ENCODE data around the gene LITAF. TPM values are rescaled to one million over a fixed set of nuclear protein-coding genes. Genes with fewer than 3 reads are reported as not detected.

The LITAF gene
- total RNA-seq, 2 donors from 2014 or later, result 36.6 to 62.9 TPM

DNA sequence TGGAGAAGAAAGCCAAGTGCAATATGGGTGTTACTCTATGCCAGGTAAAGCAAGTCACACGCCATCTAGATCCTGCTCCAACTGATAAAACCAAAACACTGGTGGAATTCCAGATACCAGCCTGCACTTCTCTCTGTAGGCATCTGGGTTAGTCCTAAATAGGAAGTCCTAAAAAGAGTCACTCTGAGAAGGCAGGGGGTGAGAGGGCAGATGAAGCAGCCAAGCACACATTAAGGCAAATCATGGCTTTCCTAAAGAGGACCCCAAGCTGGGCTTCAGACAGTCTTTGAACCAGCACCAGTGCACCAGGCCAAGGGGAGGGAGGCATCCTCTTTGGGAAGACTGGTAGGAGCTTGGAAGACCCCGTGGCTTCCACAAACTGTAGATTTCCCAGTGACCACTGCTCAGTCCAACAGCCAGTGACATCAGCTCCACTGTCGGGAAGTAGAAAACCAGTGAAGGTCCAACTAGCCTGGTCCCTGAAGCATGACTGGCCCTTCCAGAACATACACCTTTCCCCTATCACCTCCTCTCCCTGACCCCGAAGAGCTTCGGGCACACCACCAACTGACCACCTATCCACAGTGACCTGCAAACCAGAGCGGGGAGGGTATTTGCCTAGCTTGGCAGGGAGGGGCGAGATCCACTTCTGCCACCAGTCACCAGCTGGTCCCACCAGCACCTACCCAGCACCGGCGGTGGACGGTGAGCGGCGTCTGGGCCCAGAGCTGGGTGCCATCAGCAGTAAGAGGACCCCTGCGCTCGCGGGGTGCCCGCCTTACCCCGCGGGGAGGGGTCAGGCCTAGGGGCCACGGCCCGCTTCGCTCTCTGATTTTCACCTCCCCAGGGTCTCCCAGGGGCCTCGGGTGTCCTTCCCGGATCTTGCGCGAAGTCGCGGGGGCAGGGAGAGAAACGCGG, 1.0 kb downstream of the LITAF start:
- no peak overlapping the region for H3K27ac ChIP-seq (ENCODE audit: low read depth, low read length)
- Mint-ChIP-seq H3K4me3 (peak overlapping the region; percentile 75), H3K27me3 (ENCODE audit: insufficient read depth) (peaks cover 28% of the 10 kb centered on the region), H3K36me3 (ENCODE audit: low read depth) (no peaks in the 10 kb centered on the region), H3K4me1 (peaks cover 27% of the 10 kb centered on the region), H3K27ac (no peak overlapping the region), H3K9me3 (no peaks in the 10 kb centered on the region)
- DNase-seq, result no peak
- TF ChIP-seq, protein P1, sequence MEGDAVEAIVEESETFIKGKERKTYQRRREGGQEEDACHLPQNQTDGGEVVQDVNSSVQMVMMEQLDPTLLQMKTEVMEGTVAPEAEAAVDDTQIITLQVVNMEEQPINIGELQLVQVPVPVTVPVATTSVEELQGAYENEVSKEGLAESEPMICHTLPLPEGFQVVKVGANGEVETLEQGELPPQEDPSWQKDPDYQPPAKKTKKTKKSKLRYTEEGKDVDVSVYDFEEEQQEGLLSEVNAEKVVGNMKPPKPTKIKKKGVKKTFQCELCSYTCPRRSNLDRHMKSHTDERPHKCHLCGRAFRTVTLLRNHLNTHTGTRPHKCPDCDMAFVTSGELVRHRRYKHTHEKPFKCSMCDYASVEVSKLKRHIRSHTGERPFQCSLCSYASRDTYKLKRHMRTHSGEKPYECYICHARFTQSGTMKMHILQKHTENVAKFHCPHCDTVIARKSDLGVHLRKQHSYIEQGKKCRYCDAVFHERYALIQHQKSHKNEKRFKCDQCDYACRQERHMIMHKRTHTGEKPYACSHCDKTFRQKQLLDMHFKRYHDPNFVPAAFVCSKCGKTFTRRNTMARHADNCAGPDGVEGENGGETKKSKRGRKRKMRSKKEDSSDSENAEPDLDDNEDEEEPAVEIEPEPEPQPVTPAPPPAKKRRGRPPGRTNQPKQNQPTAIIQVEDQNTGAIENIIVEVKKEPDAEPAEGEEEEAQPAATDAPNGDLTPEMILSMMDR (conservative IDR thresholded peaks at IDR 0.05), result no peak
- WGBS, 2 experiments (ENCODE audit: insufficient coverage in 1 of 2, insufficient read length in 1 of 2), result 20 to 25% methylated on average over 16 to 29 of the region's 29 CpGs
- peak overlapping the region; percentile 78 for H3K4me3 ChIP-seq (ENCODE audit: low read length)
- H3K9me3 ChIP-seq (ENCODE audit: control insufficient read depth, low read length), result no peaks in the 10 kb centered on the region
- peaks cover 3% of the 10 kb centered on the region for H3K4me1 ChIP-seq (ENCODE audit: control insufficient read depth, insufficient read depth, low read length)
- H3K36me3 ChIP-seq (ENCODE audit: control insufficient read depth, insufficient read depth, low read length), result no peaks in the 10 kb centered on the region
- no peaks in the 10 kb centered on the region for H3K27me3 ChIP-seq (ENCODE audit: control insufficient read depth, insufficient read depth, low read length, poor library complexity, severe bottlenecking)
- peak overlapping the region; percentile 25 for H3K9ac ChIP-seq (ENCODE audit: extremely low read depth, low read length, poor library complexity, severe bottlenecking)

DNA sequence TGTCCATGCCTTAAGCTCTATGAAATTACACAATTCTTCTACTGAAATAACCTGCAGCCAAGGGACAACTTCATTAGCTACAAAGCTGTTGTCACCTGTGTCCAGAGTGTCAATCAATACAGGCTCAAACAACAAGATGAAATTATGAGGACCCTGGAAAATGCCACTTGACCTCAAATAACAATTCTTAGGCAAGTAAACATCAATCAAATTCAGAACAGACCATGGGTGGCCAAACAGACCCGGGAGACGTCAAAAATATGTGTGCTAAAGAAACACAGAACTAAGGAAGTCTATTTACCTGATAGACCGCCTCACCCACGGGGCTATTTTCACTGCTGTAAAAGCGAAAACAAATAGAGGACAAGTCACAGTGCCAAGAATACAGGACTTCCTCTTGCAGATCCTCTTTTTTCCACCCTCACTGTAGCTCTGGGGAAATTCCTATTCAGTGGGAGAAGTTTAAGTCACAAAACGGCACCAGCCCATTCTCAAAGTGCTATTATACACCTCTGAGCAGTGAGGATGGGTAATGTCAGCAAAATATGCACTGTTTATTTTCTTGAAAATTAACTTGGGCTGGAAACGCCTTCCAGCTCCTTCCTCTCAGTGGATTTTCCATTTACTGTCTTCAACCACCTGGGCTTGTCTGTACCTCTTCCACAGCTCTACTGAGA, 2.7 kb downstream of the LITAF start:
- H3K4me3 ChIP-seq (ENCODE audit: low read length), result no peak overlapping the region

DNA sequence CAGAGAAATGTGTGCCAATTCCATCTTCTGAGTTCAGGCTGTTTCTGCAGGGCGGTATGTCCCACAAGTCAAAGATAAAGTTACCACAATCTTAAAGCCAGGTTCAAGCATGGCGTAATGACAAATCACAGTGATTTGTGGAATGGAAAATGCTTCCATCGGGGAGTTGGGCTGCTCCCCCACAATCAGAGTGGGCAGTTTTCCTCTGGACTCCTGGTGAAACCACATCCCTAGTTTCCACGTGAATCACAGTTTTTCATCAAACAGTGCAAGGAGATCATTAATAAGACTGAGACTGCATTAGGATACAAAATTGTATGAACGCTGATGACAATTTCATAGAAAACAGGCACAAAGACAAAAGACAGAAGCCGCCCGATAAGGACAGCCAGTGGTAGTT, 3.6 kb downstream of the LITAF start:
- Mint-ChIP-seq H3K36me3 (ENCODE audit: low read depth) (no peaks in the 10 kb centered on the region), H3K27me3 (ENCODE audit: insufficient read depth) (peaks cover 21% of the 10 kb centered on the region), H3K4me1 (peaks cover 27% of the 10 kb centered on the region), H3K4me3 (no peak overlapping the region), H3K9me3 (no peaks in the 10 kb centered on the region), H3K27ac (no peak overlapping the region)
- H3K9me3 ChIP-seq (ENCODE audit: control insufficient read depth, low read length), result no peaks in the 10 kb centered on the region
- H3K9ac ChIP-seq (ENCODE audit: extremely low read depth, low read length, poor library complexity, severe bottlenecking), result no peak overlapping the region
- peaks cover 3% of the 10 kb centered on the region for H3K4me1 ChIP-seq (ENCODE audit: control insufficient read depth, insufficient read depth, low read length)
- no peak overlapping the region for H3K4me3 ChIP-seq (ENCODE audit: low read length)
- H3K27me3 ChIP-seq (ENCODE audit: control insufficient read depth, insufficient read depth, low read length, poor library complexity, severe bottlenecking), result no peaks in the 10 kb centered on the region
- H3K36me3 ChIP-seq (ENCODE audit: control insufficient read depth, insufficient read depth, low read length), result no peaks in the 10 kb centered on the region
- H3K27ac ChIP-seq (ENCODE audit: low read depth, low read length), result no peak overlapping the region
- no peak for DNase-seq
- TF ChIP-seq, protein P1 (conservative IDR thresholded peaks at IDR 0.05), result no peak
- 84 to 86% methylated on average over 7 of the region's 7 CpGs for WGBS, 2 experiments (ENCODE audit: insufficient coverage in 1 of 2, insufficient read length in 1 of 2)

More for the DNA sequence above, 2.7 kb downstream of the LITAF start:
- no peak overlapping the region for H3K4me3 Mint-ChIP-seq
- no peaks in the 10 kb centered on the region for H3K36me3 Mint-ChIP-seq (ENCODE audit: low read depth)
- WGBS, 2 experiments (ENCODE audit: insufficient coverage in 1 of 2, insufficient read length in 1 of 2), result 63 to 64% methylated on average over 4 to 7 of the region's 7 CpGs
- TF ChIP-seq, protein P1 (conservative IDR thresholded peaks at IDR 0.05), result no peak
- H3K27ac Mint-ChIP-seq, result no peak overlapping the region
- Histone ChIP-seq H3K27ac (ENCODE audit: low read depth, low read length) (no peak overlapping the region), H3K9me3 (ENCODE audit: control insufficient read depth, low read length) (no peaks in the 10 kb centered on the region), H3K27me3 (ENCODE audit: control insufficient read depth, insufficient read depth, low read length, poor library complexity, severe bottlenecking) (no peaks in the 10 kb centered on the region), H3K4me1 (ENCODE audit: control insufficient read depth, insufficient read depth, low read length) (peaks cover 3% of the 10 kb centered on the region), H3K36me3 (ENCODE audit: control insufficient read depth, insufficient read depth, low read length) (no peaks in the 10 kb centered on the region), H3K9ac (ENCODE audit: extremely low read depth, low read length, poor library complexity, severe bottlenecking) (no peak overlapping the region)
- no peaks in the 10 kb centered on the region for H3K9me3 Mint-ChIP-seq
- H3K4me1 Mint-ChIP-seq, result peaks cover 27% of the 10 kb centered on the region
- peaks cover 24% of the 10 kb centered on the region for H3K27me3 Mint-ChIP-seq (ENCODE audit: insufficient read depth)
- no peak for DNase-seq
